OCI-LY7 (cell line): ENCODE data around the gene RPSA. TPM values are rescaled to one million over a fixed set of nuclear protein-coding genes. Genes with fewer than 3 reads are reported as not detected.
"Not testable (repeated sequence)": the region's sequence is repeated elsewhere in the genome, so short reads cannot be mapped to it uniquely, and the experiment has no call there.

Source experiments
- BruUV-seq: library from RNA; stranded (reverse); fragments of 400-500 nt; replicated peaks from 2 replicates; lab custom pipeline; 2021; lab: Mats Ljungman, UMichigan
- CTCF ChIA-PET: fragments of 300-600 bp; sonication (Branson Sonifier 250); formaldehyde crosslinking; loops from one replicate; lab custom pipeline; 2022; ENCODE audit warnings: antibody characterized with exemption; ENCODE audit not compliant: unreplicated experiment; lab: Charles Lee
- POLR2A ChIA-PET: fragments of 300-600 bp; sonication (Branson Sonifier 250); formaldehyde crosslinking; loops from one replicate; lab custom pipeline; 2022; ENCODE audit warnings: antibody characterized with exemption; lab: Charles Lee
- DNase-seq: peaks from one replicate; pipeline ENCODE4 v3.0.0-alpha.2; 2015; ENCODE audit warnings: low spot score
- H2AFZ ChIP-seq: fragments of 200-600 bp; sonication (generic), shearing (Covaris generic); 2 replicates; pipeline ENCODE4 v1.6.1; 2014; ENCODE audit warnings: mild to moderate bottlenecking, antibody characterized with exemption, low read length, moderate library complexity
- H3K27ac ChIP-seq: fragments of 200-600 bp; sonication (generic); 2 replicates; pipeline ENCODE4 v1.5.1; 2014; ENCODE audit warnings: mixed run types, low read depth, mild to moderate bottlenecking, moderate library complexity, low read length, inconsistent platforms; ENCODE audit not compliant: poor library complexity, severe bottlenecking
- H3K36me3 ChIP-seq: fragments of 200-600 bp; sonication (generic); 2 replicates; pipeline ENCODE4 v1.6.1; 2014; ENCODE audit warnings: mild to moderate bottlenecking, antibody characterized with exemption, low read length, moderate library complexity, mixed read lengths; ENCODE audit not compliant: insufficient read depth
- H3K4me1 ChIP-seq: fragments of 200-600 bp; sonication (generic); 2 replicates; pipeline ENCODE4 v1.5.1; 2014; ENCODE audit warnings: mild to moderate bottlenecking, low read length; ENCODE audit not compliant: insufficient read depth, poor library complexity, severe bottlenecking
- H3K4me2 ChIP-seq: fragments of 200-600 bp; sonication (generic); 2 replicates; pipeline ENCODE4 v1.6.1; 2014; ENCODE audit warnings: mild to moderate bottlenecking, low read length
- H3K4me3 ChIP-seq: fragments of 200-600 bp; sonication (generic); 2 replicates; pipeline ENCODE4 v1.5.1; 2014; ENCODE audit warnings: mild to moderate bottlenecking, low read depth, low read length; ENCODE audit not compliant: poor library complexity, severe bottlenecking
- H3K79me2 ChIP-seq: fragments of 200-600 bp; sonication (generic); 2 replicates; pipeline ENCODE4 v1.6.1; 2016; ENCODE audit warnings: low read depth, mild to moderate bottlenecking, low read length, moderate library complexity, mixed read lengths; ENCODE audit not compliant: insufficient read depth
- H3K9me2 ChIP-seq: fragments of 200-600 bp; sonication (generic); 2 replicates; pipeline ENCODE4 v1.6.1; 2016; ENCODE audit warnings: mild to moderate bottlenecking, low read length, mixed read lengths; ENCODE audit not compliant: insufficient read depth
- H3K9me3 ChIP-seq: fragments of 200-600 bp; sonication (generic); 2 replicates; pipeline ENCODE4 v1.6.1; 2014; ENCODE audit warnings: mild to moderate bottlenecking, mixed run types, low read length, mixed read lengths
- H4K20me1 ChIP-seq: fragments of 200-600 bp; sonication (generic); 2 replicates; pipeline ENCODE4 v1.6.1; 2014; ENCODE audit warnings: mild to moderate bottlenecking, antibody characterized with exemption, low read length, moderate library complexity, mixed read lengths; ENCODE audit not compliant: insufficient read depth
- EZH2phosphoT487 ChIP-seq: fragments of 200-600 bp; sonication (generic); IDR thresholded peaks from 2 replicates; pipeline ENCODE4 v1.6.1; 2018; ENCODE audit warnings: low read depth, borderline replicate concordance, mild to moderate bottlenecking, mixed run types, antibody characterized with exemption, low read length, moderate library complexity, mixed read lengths
- intact Hi-C: fragments of 100-400 bp; cut with micrococcal nuclease; formaldehyde crosslinking; loops from one replicate; pipeline ENCODE4 v1.10.0; 2022; ENCODE audit not compliant: unreplicated experiment
- total RNA-seq, 2 experiments: library from RNA; depleted of rRNA in 1 of 2; stranded (reverse); fragments of >200 nt in 1 of 2; shearing (Covaris generic) in 1 of 2; gene quantifications; 2 replicates each; pipeline ENCODE4 v1.2.3, GENCODE V29; 2014 to 2022
- TF ChIP-seq, protein P1 (sequence below): fragments of 200-600 bp; sonication (generic); conservative IDR thresholded peaks from 2 replicates; pipeline ENCODE4 v1.5.1; 2014; ENCODE audit warnings: mild to moderate bottlenecking, antibody characterized with exemption, low read length, moderate library complexity, mixed read lengths

The RPSA gene
- total RNA-seq, 2 experiments from 2014 or later = 1,952 to 2,813 TPM

DNA sequence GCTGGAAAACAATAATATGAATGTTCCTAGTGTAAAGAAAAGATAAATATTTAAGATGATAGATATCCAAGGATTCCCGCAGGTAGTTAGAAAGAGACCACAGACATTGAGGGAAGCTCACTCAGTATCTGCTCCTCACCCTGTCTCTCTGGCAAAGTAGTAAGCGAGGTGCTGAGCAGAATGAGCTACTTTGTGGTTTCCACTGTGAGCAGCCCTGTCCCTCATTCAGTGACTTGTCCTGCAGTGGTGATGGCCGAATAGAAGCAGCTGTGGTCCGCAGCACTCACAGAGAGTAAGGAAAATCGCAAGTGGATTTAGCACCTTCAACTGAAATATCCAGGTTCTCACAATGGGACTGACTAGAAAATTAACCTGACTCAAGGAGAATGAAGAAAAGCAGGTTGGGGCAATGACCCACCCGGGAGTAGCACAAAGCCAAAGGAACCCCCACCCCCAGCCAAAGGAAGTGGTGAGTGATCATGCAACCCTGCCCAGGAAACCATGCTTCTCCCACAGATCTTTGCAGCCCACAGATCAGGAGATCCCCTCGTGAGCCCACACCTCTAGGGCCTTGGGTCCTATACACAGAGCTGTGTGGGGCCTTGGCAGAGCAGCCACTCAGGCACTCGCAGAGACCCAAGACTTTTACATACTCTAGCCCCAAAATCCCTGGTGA lies 45.1 kb upstream of the RPSA start:
- no peak overlapping the region for H3K27ac ChIP-seq
- no peaks in the 10 kb centered on the region for H3K36me3 ChIP-seq
- no peak for DNase-seq
- H3K4me1 ChIP-seq = no peaks in the 10 kb centered on the region
- no peak overlapping the region for H3K4me3 ChIP-seq
- no peak overlapping the region for H3K4me2 ChIP-seq
- H4K20me1 ChIP-seq = no peaks in the 10 kb centered on the region
- TF ChIP-seq, protein P1, sequence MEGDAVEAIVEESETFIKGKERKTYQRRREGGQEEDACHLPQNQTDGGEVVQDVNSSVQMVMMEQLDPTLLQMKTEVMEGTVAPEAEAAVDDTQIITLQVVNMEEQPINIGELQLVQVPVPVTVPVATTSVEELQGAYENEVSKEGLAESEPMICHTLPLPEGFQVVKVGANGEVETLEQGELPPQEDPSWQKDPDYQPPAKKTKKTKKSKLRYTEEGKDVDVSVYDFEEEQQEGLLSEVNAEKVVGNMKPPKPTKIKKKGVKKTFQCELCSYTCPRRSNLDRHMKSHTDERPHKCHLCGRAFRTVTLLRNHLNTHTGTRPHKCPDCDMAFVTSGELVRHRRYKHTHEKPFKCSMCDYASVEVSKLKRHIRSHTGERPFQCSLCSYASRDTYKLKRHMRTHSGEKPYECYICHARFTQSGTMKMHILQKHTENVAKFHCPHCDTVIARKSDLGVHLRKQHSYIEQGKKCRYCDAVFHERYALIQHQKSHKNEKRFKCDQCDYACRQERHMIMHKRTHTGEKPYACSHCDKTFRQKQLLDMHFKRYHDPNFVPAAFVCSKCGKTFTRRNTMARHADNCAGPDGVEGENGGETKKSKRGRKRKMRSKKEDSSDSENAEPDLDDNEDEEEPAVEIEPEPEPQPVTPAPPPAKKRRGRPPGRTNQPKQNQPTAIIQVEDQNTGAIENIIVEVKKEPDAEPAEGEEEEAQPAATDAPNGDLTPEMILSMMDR = no peak
- no peak for TF ChIP-seq EZH2phosphoT487
- no TSS peak for BruUV-seq
- H3K9me3 ChIP-seq = no peaks in the 10 kb centered on the region
- no peak overlapping the region for H2AFZ ChIP-seq
- no peaks in the 10 kb centered on the region for H3K9me2 ChIP-seq
- intact Hi-C loops = no loop called here
- no peaks in the 10 kb centered on the region for H3K79me2 ChIP-seq
- POLR2A ChIA-PET = no interaction called here
- CTCF ChIA-PET = no interaction called here

DNA sequence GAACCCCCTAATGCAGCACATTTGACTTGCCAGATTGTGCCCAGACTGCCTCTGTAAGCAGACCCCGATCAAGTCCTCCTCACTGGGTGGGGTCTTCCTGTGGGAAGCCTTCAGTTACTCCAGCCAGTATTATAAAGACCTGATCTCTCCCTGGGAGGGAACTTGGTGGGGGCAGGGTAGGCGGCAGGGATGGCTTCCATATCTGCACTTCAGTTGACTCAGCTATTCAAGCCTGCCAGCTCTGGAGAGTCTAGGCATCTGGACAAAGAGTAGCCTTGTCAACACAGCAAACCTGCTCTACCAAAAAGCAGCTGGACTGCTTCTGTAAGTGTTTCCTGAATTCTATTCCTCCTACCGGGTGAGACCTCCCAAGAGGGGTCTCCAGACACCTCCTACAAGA lies 44.3 kb upstream of the RPSA start:
- Histone ChIP-seq H3K36me3 (no peaks in the 10 kb centered on the region), H3K79me2 (no peaks in the 10 kb centered on the region), H3K4me1 (no peaks in the 10 kb centered on the region), H3K4me2 (no peak overlapping the region), H3K4me3 (no peak overlapping the region), H4K20me1 (no peaks in the 10 kb centered on the region), H3K9me2 (no peaks in the 10 kb centered on the region), H3K27ac (no peak overlapping the region), H3K9me3 (no peaks in the 10 kb centered on the region), H2AFZ (no peak overlapping the region)
- TF ChIP-seq EZH2phosphoT487 = no peak
- TF ChIP-seq, protein P1 = no peak
- POLR2A ChIA-PET = interaction anchor here (1.2 kb wide), 1 partner anchor 11 kb away, joined by 4 read pairs; no protein-coding TSS in a partner anchor
- intact Hi-C loops = no loop called here
- CTCF ChIA-PET = no interaction called here
- no peak for DNase-seq
- BruUV-seq = no TSS peak

DNA sequence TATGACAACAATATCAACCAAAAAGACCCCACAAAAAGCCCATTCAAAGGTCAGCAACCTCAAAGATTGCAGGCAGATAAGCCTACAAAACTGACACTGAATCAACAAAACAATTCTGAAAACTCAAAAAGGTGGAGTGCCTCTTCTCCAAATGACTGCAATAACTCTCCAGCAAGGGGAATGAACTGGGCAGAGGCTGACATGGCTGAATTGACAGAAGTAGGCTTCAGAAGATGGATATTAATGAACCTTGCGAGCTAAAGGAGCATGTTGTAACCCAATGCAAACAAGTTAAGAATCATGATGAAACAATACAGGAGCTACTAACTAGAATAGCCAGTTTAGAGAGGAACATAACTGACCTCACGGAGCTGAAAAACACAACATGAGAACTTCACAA lies 43.7 kb upstream of the RPSA start:
- Histone ChIP-seq H3K9me3 (no peaks in the 10 kb centered on the region), H3K79me2 (no peaks in the 10 kb centered on the region), H3K4me2 (no peak overlapping the region), H4K20me1 (no peaks in the 10 kb centered on the region), H3K4me1 (no peaks in the 10 kb centered on the region), H3K9me2 (no peaks in the 10 kb centered on the region), H3K36me3 (no peaks in the 10 kb centered on the region), H3K27ac (no peak overlapping the region), H2AFZ (no peak overlapping the region), H3K4me3 (no peak overlapping the region)
- intact Hi-C loops = no loop called here
- ChIA-PET POLR2A (interaction anchor here (1.2 kb wide), 1 partner anchor 12 kb away, joined by 4 read pairs; no protein-coding TSS in a partner anchor), CTCF (no interaction called here)
- TF ChIP-seq EZH2phosphoT487 = no peak
- TF ChIP-seq, protein P1 = no peak
- DNase-seq = no peak
- BruUV-seq = no TSS peak

DNA sequence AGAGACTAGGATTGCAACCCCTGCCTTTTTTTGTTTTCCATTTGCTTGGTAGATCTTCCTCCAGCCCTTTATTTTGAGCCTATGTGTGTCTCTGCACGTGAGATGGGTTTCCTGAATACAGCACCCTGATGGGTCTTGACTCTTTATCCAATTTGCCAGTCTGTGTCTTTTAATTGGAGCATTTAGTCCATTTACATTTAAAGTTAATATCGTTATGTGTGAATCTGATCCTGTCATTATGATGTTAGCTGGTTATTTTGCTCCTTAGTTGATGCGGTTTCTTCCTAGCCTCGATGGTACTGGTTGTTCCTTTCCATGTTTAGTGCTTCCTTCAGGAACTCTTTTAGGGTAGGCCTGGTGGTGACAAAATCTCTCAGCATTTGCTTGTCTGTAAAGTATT lies 36.1 kb upstream of the RPSA start:
- H3K9me2 ChIP-seq, H3K4me1 ChIP-seq, intact Hi-C loops, H4K20me1 ChIP-seq, H3K4me2 ChIP-seq, BruUV-seq, H2AFZ ChIP-seq, POLR2A ChIA-PET, H3K36me3 ChIP-seq, H3K4me3 ChIP-seq, H3K27ac ChIP-seq, H3K9me3 ChIP-seq, H3K79me2 ChIP-seq, DNase-seq, CTCF ChIA-PET: not testable (repeated sequence)
